K562 (cell line): Measurements from ENCODE around the gene SEC14L1. TPM values are rescaled to one million over a fixed set of nuclear protein-coding genes. Genes with fewer than 3 reads are reported as not detected.

Experiments
- MGA ChIP-seq: fragments of 450-650 bp; IDR thresholded peaks from 2 replicates; pipeline ENCODE4 v1.6.1; 2016; ENCODE audit warnings: mild to moderate bottlenecking, moderate library complexity
- SMC3 ChIP-seq: conservative IDR thresholded peaks from 2 replicates; pipeline ENCODE4 v1.6.1; 2011; ENCODE audit warnings: low read depth, low read length, improper control_type of control experiment; ENCODE audit not compliant: insufficient read depth
- ZBTB33 ChIP-seq: sonication (generic); formaldehyde crosslinking; IDR thresholded peaks from 2 replicates; pipeline ENCODE4 v1.8.1; 2023; ENCODE audit warnings: mild to moderate bottlenecking, missing genetic modification reagents
- ZEB2 ChIP-seq: fragments of 450-650 bp; IDR thresholded peaks from 2 replicates; pipeline ENCODE4 v1.6.1; 2016
- ZFX ChIP-seq: sonication (generic); formaldehyde crosslinking; IDR thresholded peaks from 2 replicates; pipeline ENCODE4 v1.8.0; 2022; ENCODE audit warnings: mild to moderate bottlenecking, missing genetic modification reagents, moderate library complexity
- ZNF518B ChIP-seq: fragments of 250-450 bp; sonication (Bioruptor Pico); IDR thresholded peaks from 2 replicates; pipeline ENCODE4 v1.5.0; 2021; ENCODE audit warnings: mild to moderate bottlenecking, moderate library complexity
- polyA plus RNA-seq, 8 experiments: library from polyadenylated mRNA; depleted of rRNA in 4 of 8; stranded (reverse) in 5 of 8; unstranded in 3 of 8; fragments of >200 nt; fragmentation: Nextera tagmentation in 2 of 8; fragmentation: Illumina TruSeq in 1 of 8; extraction: Ambion mirVana in 2 of 8; extraction: Trizol in 1 of 8; gene quantifications; 2 replicates each; pipeline versions ENCODE4 v1.2.1 to v1.2.3, GENCODE V29; 2011 to 2014; ENCODE audit warnings: inconsistent platforms in 1 of 8, missing spikeins in 1 of 8
- total RNA-seq, 7 experiments: library from RNA; depleted of rRNA in 6 of 7; stranded (reverse); fragments of >200 nt in 6 of 7; fragmentation: Illumina TruSeq in 2 of 7; extraction: Trizol in 2 of 7; gene quantifications; 2 replicates each; pipeline versions ENCODE4 v1.2.1 to v1.2.3, GENCODE V29; 2011 to 2021; ENCODE audit warnings: low replicate concordance in 1 of 7
- TF ChIP-seq, protein P1 (sequence below), 2 experiments: IDR thresholded peaks; 2 replicates each; pipeline ENCODE4 v1.6.1; 2011; ENCODE audit warnings: borderline replicate concordance in 1 of 2, control low read depth in 1 of 2, low read depth in 1 of 2, low read length in 1 of 2, mild to moderate bottlenecking in 1 of 2, mixed read lengths in 1 of 2, moderate library complexity in 1 of 2; ENCODE audit not compliant: insufficient read depth in 1 of 2, insufficient read length in 1 of 2, poor library complexity in 1 of 2, severe bottlenecking in 1 of 2; ENCODE audit errors: extremely low read depth in 1 of 2

Gene SEC14L1
- total and polyA plus RNA-seq, 9 of the 15 experiments (the other 6 are each of a cell fraction or from before 2014, with no cell fraction given) = 3.1 to 39.7 (median 15.2) TPM

GRCh38 chr17:77258638-77259037, 117.9 kb downstream of the SEC14L1 start (continued):
- TF ChIP-seq MGA (peak; percentile 20; the same call in 1 of the 2 replicates), ZBTB33 (CRISPR knock-in tag) (no peak), ZNF518B (CRISPR knock-in tag) (no peak), ZEB2 (no peak), ZFX (CRISPR knock-in tag) (no peak), SMC3 (0 out of 2 replicates have a peak, but pooled peaks have one; percentile 3)
- TF ChIP-seq, protein P1, sequence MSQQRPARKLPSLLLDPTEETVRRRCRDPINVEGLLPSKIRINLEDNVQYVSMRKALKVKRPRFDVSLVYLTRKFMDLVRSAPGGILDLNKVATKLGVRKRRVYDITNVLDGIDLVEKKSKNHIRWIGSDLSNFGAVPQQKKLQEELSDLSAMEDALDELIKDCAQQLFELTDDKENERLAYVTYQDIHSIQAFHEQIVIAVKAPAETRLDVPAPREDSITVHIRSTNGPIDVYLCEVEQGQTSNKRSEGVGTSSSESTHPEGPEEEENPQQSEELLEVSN (IDR thresholded peaks at IDR 0.05; ENCODE audit: borderline replicate concordance in 1 of 2, extremely low read depth in 1 of 2, insufficient read depth in 1 of 2, insufficient read length in 1 of 2, low read depth in 1 of 2, low read length in 1 of 2, poor library complexity in 1 of 2, severe bottlenecking in 1 of 2) = peak in 1 of 2 experiments; percentile 21
